H1 (cell line): ENCODE results near the gene TTC8. TPM values are rescaled to one million over a fixed set of nuclear protein-coding genes. Genes with fewer than 3 reads are reported as not detected.

Source experiments
- ASH2L ChIP-seq: fragments of 200-600, 300-600 bp; sonication (generic); IDR thresholded peaks from one replicate; pipeline ENCODE4 v1.7.1; 2017; ENCODE audit warnings: low read length
- CBX8 ChIP-seq: fragments of 300-800, 300-1000 bp; sonication (generic); IDR thresholded peaks from 2 replicates; pipeline ENCODE4 v1.7.1; 2016; ENCODE audit warnings: low read depth, low read length, borderline replicate concordance
- CHD7 ChIP-seq: fragments of 300-600 bp; sonication (generic); IDR thresholded peaks from 2 replicates; pipeline ENCODE4 v1.7.1; 2012; ENCODE audit warnings: low read length, moderate library complexity, mild to moderate bottlenecking, inconsistent platforms; ENCODE audit not compliant: insufficient replicate concordance
- E2F6 ChIP-seq: IDR thresholded peaks from 2 replicates; pipeline ENCODE4 v1.6.1; 2012; ENCODE audit warnings: inconsistent platforms
- KDM1A ChIP-seq: fragments of 200-600, 300-600 bp; sonication (generic); IDR thresholded peaks from 2 replicates; pipeline ENCODE4 v1.7.1; 2016; ENCODE audit warnings: mild to moderate bottlenecking, low read length, borderline replicate concordance
- KDM4A ChIP-seq: IDR thresholded peaks from one replicate; pipeline ENCODE4 v1.7.1; 2012; ENCODE audit warnings: low read depth, mild to moderate bottlenecking, moderate library complexity, low read length, inconsistent platforms; ENCODE audit not compliant: severe bottlenecking
- PHF8 ChIP-seq: fragments of 200-600 bp; sonication (generic); conservative IDR thresholded peaks from 2 replicates; pipeline ENCODE4 v1.7.1; 2012; ENCODE audit warnings: low read depth, mild to moderate bottlenecking, inconsistent platforms, low read length, moderate library complexity
- RFX5 ChIP-seq: IDR thresholded peaks from 2 replicates; pipeline ENCODE4 v1.6.1; 2011; ENCODE audit warnings: low read depth, low read length, improper control_type of control experiment, borderline replicate concordance
- SUZ12 ChIP-seq: fragments of 200-600 bp; sonication (generic); IDR thresholded peaks from 2 replicates; pipeline ENCODE4 v1.6.1; 2012; ENCODE audit warnings: mild to moderate bottlenecking, inconsistent platforms, low read length, moderate library complexity, mixed read lengths
- polyA plus RNA-seq, 7 experiments: library from polyadenylated mRNA; depleted of rRNA in 3 of 7; stranded (reverse) in 5 of 7; unstranded in 2 of 7; fragments of >200 nt in 5 of 7; fragments of 200-250 nt in 2 of 7; gene quantifications; 1 replicate in 5 of 7; 2 replicates in 1 of 7; 4 replicates in 1 of 7; pipeline versions ENCODE4 v1.2.1 to v1.2.3, GENCODE V29; 2011 to 2013; ENCODE audit warnings: missing spikeins in 2 of 7, mixed read lengths in 2 of 7
- total RNA-seq: library from RNA; stranded (reverse); fragmentation: NEBNext Ultra II Directional; extraction: Animal tissue kit (Norgen Biotek cat#: 25700); gene quantifications from 2 replicates; pipeline ENCODE4 v1.2.1, GENCODE V29; 2021

TTC8 gene
- total and polyA plus RNA-seq, 2 of the 8 experiments (the other 6 are each of a cell fraction or from before 2014, with no cell fraction given) = 13.1 to 13.5 TPM

- TF ChIP-seq CHD7 = no peak
- TF ChIP-seq PHF8 = 0 out of 2 replicates have a peak, but pooled peaks have one; percentile 1
- no peak for TF ChIP-seq CBX8
- peak; percentile 71; the same call in 1 of the 2 replicates for TF ChIP-seq SUZ12
- TF ChIP-seq KDM4A = peak; percentile 89
- no peak for TF ChIP-seq E2F6
- TF ChIP-seq KDM1A = no peak
- TF ChIP-seq ASH2L = no peak
- TF ChIP-seq RFX5 = no peak
Observed at GRCh38 chr14:88791629-88792472, 32.6 kb upstream of the TTC8 start (continued).
